ENCODE measurements around the gene KLC3.

DNA sequence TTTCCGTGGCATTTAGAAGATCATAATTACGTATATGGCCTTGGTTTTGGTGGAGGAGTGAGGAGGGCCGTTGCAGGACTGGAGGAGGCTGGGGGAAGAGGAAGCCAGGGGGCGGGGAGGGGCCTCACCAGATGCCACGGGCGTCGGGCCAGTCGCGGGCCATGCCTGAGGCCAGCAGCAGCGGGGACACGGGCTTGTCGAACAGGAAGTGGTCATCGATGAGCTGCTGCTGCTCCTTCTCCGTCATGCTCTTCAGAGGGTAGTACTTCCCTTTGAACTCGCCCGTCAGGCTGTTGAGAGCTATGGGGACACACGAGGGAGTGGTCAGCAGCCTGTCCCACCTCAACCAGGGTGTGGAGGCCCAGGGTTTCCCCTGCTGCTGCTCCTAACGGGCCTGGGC, 28.9 kb upstream of the KLC3 start:
- TF ChIP-seq YY1 (IDR thresholded peaks at IDR 0.05; ENCODE audit: insufficient read depth, insufficient read length) (no peak), ZNF274 (IDR thresholded peaks at IDR 0.05; ENCODE audit: low read depth, low read length) (no peak), SUZ12 (IDR thresholded peaks at IDR 0.05; ENCODE audit: extremely low read depth, insufficient read depth, insufficient read length) (no peak)
